NCI-H345 treated with DMSO at 0.1 percent for 48 hours (cell line): Measurements from ENCODE around the gene GLTPD2.

Source experiments
- DNase-seq: peaks from one replicate; lab custom pipeline; 2025; ENCODE audit not compliant: unreplicated experiment; lab: John Stamatoyannopoulos, UW

The GLTPD2 gene

GRCh38 chr17:4788807-4789700, at the start of gene GLTPD2:
Gene GLTPD2, plus strand, starts transcription at chr17:4788964. Its CDS starts 48 bp downstream, at chr17:4789012.
- no peak for DNase-seq

- DNase-seq: no peak
These were observed 49.4 kb upstream of the GLTPD2 start, which contains the start of the genes CXCL16 and ZMYND15 for GRCh38 chr17:4739122-4740024. Gene CXCL16, minus strand, starts transcription at chr17:4739928. Its CDS starts 589 bp downstream, at chr17:4739339. Gene ZMYND15, plus strand, starts transcription at chr17:4739833. Its CDS starts 716 bp downstream, at chr17:4740549.

GRCh38 chr17:4740025-4740351, 48.8 kb upstream of the GLTPD2 start:
- no peak for DNase-seq

- no peak for DNase-seq
These were observed 48.2 kb upstream of the GLTPD2 start for GRCh38 chr17:4740584-4740983.

- DNase-seq: no peak
These were observed 47.2 kb upstream of the GLTPD2 start for GRCh38 chr17:4741544-4741943.

GRCh38 chr17:4742133-4742532, 46.6 kb upstream of the GLTPD2 start:
- no peak for DNase-seq

DNA sequence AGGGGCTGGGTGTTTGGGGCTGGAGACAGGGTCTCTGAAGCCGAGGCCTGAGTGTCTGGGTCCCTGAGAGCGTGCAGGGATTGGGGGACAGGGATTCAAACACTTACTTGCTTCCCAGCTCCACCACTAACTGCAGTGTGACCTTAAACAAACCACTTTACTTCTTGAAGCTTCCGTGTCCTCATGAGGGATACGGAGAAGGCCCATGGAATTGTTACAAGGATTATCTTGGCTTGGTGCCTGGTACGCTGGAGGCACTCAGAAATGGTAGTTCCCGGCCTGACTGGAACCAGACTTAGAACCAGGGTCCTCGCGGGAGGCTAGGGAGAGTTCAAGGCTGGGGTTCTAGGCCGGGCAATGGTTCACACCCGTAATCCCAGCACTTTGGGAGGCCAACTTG, 46.1 kb upstream of the GLTPD2 start:
- DNase-seq: no peak

DNA sequence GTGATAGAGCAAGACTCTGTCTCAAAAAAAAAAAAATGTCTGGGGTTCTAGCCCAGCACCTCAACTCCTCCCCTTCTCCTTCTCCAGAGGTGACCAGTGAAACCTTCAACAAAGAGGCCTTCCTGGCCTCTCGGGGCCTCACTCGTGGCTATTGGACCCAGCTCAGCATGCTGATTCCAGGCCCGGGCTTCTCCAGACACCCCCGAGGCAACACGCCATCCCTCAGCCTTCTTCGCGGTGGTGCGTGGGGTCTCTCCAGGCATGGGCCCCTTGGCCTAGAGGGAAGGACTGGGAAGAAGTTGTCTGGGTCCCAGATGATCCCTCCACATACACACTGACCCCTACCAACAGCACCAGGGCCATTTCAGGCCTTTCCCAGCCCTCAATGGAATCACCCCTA, 45.5 kb upstream of the GLTPD2 start:
- no peak for DNase-seq

DNA sequence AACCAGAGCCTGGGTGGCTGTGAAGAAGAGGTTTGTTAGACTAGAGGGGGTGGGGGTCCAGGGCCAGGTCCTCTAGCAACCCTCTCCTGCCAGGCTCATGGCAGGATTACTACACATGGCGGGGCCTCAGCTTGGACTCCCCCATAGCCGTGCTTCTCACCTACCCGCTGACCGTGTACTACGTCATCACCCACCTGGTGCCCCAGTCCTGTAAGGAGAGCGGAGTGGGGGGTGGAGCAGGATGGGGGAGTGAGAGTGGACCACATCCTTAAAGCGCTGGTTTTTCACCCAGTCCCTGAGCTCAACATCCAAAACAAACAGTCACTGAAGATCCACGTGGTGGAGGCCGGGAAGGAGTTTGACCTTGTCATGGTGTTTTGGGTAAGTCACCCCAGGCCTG, 44.9 kb upstream of the GLTPD2 start:
- DNase-seq: no peak

GRCh38 chr17:4744999-4745969, 43.5 kb upstream of the GLTPD2 start:
- no peak for DNase-seq

- DNase-seq: no peak
These were observed 40.9 kb upstream of the GLTPD2 start for GRCh38 chr17:4747847-4748246.

DNA sequence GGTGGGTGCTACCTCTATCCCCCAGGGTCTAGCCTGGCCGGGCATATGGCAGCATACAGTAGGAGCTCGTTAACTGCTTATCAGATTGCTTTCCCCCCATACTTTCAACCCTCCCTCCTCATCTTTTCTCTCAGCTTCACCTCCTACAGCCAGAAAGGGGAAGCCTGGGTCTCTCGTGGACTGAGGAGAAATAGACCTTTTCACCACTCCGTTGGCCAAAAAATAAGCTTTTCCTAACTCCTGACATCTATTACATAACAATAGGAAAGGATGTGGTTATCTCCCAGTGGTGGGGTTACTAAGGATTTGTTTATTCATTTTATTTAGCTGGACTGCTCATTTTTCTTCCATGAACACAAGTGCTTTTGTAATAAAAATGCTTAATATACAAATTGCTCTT, 40.1 kb upstream of the GLTPD2 start:
- DNase-seq: no peak

DNA sequence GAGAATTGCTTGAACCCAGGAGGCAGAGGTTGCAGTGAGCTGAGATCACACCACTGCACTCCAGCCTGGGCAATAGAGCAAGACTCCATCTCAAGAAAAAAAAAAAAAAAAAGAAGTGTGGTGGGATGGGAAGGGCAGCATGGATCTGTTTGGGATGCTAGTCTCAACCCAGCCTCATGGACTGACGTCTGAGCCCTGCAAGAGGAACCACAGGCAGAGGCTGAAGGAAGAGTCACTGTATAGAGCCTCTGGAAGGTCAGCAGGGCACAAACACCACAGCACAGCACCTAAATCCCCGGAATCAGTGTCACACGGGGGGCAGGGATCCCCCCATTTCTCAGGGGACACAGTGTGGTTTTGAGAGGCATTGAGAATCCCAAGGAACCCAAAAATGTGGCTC, 38.2 kb upstream of the GLTPD2 start:
- DNase-seq: no peak

GRCh38 chr17:4751932-4752331, 36.8 kb upstream of the GLTPD2 start:
- DNase-seq: no peak

DNA sequence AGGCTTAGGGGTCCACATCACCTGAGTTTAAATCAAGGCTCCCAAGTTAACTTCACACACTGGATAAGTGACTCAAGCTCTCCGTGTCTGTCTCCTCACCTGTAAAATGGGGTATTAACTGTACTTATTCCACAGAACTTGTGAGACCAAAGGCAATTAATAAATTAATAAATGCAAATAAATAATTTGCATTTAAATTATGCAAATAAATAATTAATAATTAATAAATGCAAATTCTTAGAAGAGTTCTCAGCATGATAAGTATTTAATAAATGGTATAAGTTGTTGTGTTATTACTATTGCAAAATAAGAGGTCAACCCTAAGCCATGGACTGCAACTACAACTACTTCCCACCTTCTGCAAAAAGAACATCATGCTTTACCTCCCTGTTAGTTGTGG, 35.4 kb upstream of the GLTPD2 start:
- DNase-seq: no peak

DNA sequence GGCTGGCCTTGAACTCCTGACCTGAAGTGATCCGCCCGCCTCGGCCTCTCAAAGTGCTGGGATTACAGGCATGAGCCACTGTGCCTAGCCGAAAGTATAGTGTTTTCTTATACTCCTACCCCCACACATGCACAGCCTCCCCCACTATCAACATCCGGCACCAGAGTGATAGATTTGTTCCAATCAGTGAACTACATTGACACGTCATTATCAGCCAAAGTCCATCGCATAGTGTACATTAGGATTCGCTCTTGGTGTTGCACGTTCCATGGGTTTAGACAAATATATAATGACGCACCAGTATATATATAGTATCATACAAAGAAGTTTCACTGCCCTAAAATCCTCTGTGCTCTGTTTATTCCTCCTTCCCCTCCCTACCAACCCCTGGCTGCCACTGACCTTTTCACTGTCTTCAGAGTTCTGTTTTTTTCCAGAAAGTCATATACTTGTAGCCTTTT, 29.0 kb upstream of the GLTPD2 start:
- DNase-seq: no peak

- DNase-seq: no peak
These were observed 24.2 kb upstream of the GLTPD2 start for GRCh38 chr17:4764595-4764994.

GRCh38 chr17:4766201-4766600, 22.6 kb upstream of the GLTPD2 start:
- DNase-seq: no peak

- DNase-seq: no peak
These were observed 22.0 kb upstream of the GLTPD2 start for GRCh38 chr17:4766723-4767122.

GRCh38 chr17:4768298-4768697, 20.5 kb upstream of the GLTPD2 start:
- DNase-seq: no peak

DNA sequence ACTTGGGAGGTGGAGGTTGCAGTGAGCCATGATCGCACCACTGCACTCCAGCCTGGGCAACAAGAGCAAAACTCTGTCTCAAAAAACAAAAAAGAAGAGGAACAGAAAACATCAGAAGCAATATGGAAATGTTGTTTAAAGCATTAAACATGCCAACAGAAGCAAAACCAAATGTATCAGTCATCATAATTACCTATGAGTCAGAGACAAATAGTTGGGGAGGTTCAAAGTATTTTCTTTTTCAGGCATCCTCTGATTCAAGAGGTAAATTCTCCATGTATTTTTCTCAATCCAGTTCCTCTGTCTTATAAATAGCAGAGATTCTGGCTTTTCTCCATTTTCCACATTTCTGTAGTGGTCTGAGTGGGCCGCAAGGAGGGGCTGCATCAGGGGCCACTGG, 19.1 kb upstream of the GLTPD2 start:
- DNase-seq: no peak
